ENCODE data around the gene FAM25G.
"Not testable (repeated sequence)": the region's sequence is repeated elsewhere in the genome, so short reads cannot be mapped to it uniquely, and the experiment has no call there.

DNA sequence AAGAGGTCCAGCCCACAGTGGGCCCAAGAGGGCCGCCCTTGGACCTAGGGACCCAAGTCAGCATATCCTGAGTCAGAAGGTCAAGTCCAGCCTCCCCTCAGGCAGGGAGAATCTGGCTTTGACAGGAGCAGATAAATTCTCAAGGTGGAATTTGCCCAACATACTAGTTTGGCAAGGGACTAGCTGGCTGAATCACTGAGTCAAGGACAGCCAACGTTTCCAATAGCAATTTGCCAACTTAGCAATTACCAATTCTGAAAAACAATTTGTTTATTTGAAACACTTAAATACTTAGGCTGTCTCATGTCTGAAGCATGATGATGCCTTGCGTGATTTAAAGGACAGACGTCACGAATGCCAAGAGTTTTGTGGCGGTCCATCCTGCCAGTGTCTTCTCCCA lies 2.7 kb upstream of the FAM25G start:
- TF ChIP-seq, protein P1, sequence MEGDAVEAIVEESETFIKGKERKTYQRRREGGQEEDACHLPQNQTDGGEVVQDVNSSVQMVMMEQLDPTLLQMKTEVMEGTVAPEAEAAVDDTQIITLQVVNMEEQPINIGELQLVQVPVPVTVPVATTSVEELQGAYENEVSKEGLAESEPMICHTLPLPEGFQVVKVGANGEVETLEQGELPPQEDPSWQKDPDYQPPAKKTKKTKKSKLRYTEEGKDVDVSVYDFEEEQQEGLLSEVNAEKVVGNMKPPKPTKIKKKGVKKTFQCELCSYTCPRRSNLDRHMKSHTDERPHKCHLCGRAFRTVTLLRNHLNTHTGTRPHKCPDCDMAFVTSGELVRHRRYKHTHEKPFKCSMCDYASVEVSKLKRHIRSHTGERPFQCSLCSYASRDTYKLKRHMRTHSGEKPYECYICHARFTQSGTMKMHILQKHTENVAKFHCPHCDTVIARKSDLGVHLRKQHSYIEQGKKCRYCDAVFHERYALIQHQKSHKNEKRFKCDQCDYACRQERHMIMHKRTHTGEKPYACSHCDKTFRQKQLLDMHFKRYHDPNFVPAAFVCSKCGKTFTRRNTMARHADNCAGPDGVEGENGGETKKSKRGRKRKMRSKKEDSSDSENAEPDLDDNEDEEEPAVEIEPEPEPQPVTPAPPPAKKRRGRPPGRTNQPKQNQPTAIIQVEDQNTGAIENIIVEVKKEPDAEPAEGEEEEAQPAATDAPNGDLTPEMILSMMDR (IDR thresholded peaks at IDR 0.05; ENCODE audit: insufficient read depth, low read length), result not testable (repeated sequence)
- TF ChIP-seq, protein P2, sequence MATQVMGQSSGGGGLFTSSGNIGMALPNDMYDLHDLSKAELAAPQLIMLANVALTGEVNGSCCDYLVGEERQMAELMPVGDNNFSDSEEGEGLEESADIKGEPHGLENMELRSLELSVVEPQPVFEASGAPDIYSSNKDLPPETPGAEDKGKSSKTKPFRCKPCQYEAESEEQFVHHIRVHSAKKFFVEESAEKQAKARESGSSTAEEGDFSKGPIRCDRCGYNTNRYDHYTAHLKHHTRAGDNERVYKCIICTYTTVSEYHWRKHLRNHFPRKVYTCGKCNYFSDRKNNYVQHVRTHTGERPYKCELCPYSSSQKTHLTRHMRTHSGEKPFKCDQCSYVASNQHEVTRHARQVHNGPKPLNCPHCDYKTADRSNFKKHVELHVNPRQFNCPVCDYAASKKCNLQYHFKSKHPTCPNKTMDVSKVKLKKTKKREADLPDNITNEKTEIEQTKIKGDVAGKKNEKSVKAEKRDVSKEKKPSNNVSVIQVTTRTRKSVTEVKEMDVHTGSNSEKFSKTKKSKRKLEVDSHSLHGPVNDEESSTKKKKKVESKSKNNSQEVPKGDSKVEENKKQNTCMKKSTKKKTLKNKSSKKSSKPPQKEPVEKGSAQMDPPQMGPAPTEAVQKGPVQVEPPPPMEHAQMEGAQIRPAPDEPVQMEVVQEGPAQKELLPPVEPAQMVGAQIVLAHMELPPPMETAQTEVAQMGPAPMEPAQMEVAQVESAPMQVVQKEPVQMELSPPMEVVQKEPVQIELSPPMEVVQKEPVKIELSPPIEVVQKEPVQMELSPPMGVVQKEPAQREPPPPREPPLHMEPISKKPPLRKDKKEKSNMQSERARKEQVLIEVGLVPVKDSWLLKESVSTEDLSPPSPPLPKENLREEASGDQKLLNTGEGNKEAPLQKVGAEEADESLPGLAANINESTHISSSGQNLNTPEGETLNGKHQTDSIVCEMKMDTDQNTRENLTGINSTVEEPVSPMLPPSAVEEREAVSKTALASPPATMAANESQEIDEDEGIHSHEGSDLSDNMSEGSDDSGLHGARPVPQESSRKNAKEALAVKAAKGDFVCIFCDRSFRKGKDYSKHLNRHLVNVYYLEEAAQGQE (IDR thresholded peaks at IDR 0.05; ENCODE audit: insufficient replicate concordance, low read depth), result not testable (repeated sequence)
- not testable (repeated sequence) for TF ChIP-seq POLR2AphosphoS5 (IDR thresholded peaks at IDR 0.05; ENCODE audit: low read depth)
